GM12864 (cell line): Measurements from ENCODE around the gene SLC39A13.

Experiments used
- DNase-seq: peaks from one replicate; pipeline ENCODE4 v3.0.0-alpha.2; 2011; ENCODE audit warnings: low read depth
- H3K4me3 ChIP-seq: 2 replicates; pipeline ENCODE4 v1.5.1; 2011; ENCODE audit warnings: mild to moderate bottlenecking, low read depth, low read length, control low read depth
- CTCF ChIP-seq: IDR thresholded peaks from 2 replicates; pipeline ENCODE4 v1.5.1; 2011; ENCODE audit warnings: low read depth, mild to moderate bottlenecking, moderate library complexity, low read length, control low read depth, inconsistent platforms; ENCODE audit errors: missing control alignments

SLC39A13 gene

GRCh38 chr11:47391077-47391583 lies 17.3 kb upstream of the SLC39A13 start:
- no peak for DNase-seq
- TF ChIP-seq CTCF = no peak
- H3K4me3 ChIP-seq = no peak overlapping the region

GRCh38 chr11:47391711-47392432 lies 16.5 kb upstream of the SLC39A13 start:
- no peak for TF ChIP-seq CTCF
- H3K4me3 ChIP-seq = no peak overlapping the region
- no peak for DNase-seq

GRCh38 chr11:47392546-47393162 lies 15.7 kb upstream of the SLC39A13 start:
- DNase-seq = no peak
- no peak for TF ChIP-seq CTCF
- no peak overlapping the region for H3K4me3 ChIP-seq

GRCh38 chr11:47393163-47394049 lies 15.0 kb upstream of the SLC39A13 start:
- TF ChIP-seq CTCF = no peak
- H3K4me3 ChIP-seq = no peak overlapping the region
- no peak for DNase-seq

- DNase-seq = no peak
Measured at GRCh38 chr11:47394050-47394321, 14.4 kb upstream of the SLC39A13 start.

More at GRCh38 chr11:47394050-47394321, 14.4 kb upstream of the SLC39A13 start:
- no peak for TF ChIP-seq CTCF
- no peak overlapping the region for H3K4me3 ChIP-seq
